Upper lobe of left lung (tissue), 4 donors: Measurements from ENCODE around the gene CELSR1.

Experiments used
- EP300 ChIP-seq, 4 donors: sonication (generic); formaldehyde crosslinking; IDR thresholded peaks; one replicate each; pipeline ENCODE4 v1.5.1; 2017; ENCODE audit warnings: antibody characterized with exemption in 4 of 4, control low read depth in 2 of 4
- POLR2A ChIP-seq, 4 donors: fragments of 450-650 bp; IDR thresholded peaks; one replicate each; pipeline ENCODE4 v1.5.1; 2016 to 2017; ENCODE audit warnings: antibody characterized with exemption in 4 of 4, mild to moderate bottlenecking in 2 of 4
- POLR2AphosphoS5 ChIP-seq, 2 donors: sonication (generic); formaldehyde crosslinking; IDR thresholded peaks; one replicate each; pipeline ENCODE4 v1.5.1; 2017; ENCODE audit warnings: antibody characterized with exemption in 2 of 2
- TF ChIP-seq, protein P1 (sequence below), 6 experiments: fragments of 450-650 bp in 4 of 6; fragments of 200-600 bp in 2 of 6; sonication (generic) in 2 of 6; IDR thresholded peaks; one replicate each; pipeline ENCODE4 v1.5.1; 2016 to 2019; ENCODE audit warnings: antibody characterized with exemption in 6 of 6

DNA sequence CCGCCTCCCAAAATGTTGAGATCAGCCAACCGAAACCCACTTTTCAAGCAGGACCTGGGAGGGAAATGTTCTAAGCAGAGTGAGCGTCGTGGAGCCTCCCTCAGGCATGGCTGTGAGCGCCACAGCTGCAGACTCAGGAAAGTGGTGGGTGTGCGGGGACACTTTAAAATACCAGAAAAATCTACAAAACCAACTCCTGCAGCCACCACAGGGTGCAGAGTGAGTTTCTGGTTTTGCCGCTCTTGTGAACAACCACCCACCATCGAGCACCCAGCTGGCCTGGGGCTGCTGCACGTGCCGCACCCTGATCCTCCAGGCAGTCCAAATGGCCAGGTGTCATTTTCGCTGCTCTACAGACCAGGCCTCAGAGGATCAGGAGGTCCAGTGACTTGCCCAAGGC is 46.9 kb downstream of the CELSR1 start:
- TF ChIP-seq, protein P1, sequence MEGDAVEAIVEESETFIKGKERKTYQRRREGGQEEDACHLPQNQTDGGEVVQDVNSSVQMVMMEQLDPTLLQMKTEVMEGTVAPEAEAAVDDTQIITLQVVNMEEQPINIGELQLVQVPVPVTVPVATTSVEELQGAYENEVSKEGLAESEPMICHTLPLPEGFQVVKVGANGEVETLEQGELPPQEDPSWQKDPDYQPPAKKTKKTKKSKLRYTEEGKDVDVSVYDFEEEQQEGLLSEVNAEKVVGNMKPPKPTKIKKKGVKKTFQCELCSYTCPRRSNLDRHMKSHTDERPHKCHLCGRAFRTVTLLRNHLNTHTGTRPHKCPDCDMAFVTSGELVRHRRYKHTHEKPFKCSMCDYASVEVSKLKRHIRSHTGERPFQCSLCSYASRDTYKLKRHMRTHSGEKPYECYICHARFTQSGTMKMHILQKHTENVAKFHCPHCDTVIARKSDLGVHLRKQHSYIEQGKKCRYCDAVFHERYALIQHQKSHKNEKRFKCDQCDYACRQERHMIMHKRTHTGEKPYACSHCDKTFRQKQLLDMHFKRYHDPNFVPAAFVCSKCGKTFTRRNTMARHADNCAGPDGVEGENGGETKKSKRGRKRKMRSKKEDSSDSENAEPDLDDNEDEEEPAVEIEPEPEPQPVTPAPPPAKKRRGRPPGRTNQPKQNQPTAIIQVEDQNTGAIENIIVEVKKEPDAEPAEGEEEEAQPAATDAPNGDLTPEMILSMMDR (IDR thresholded peaks at IDR 0.05) = no peak
- TF ChIP-seq POLR2AphosphoS5 (IDR thresholded peaks at IDR 0.05) = no peak
- no peak for TF ChIP-seq EP300 (IDR thresholded peaks at IDR 0.05)
- no peak for TF ChIP-seq POLR2A (IDR thresholded peaks at IDR 0.05)
